ENCODE measurements around the gene EXOSC9. TPM values are rescaled to one million over a fixed set of nuclear protein-coding genes. Genes with fewer than 3 reads are reported as not detected.

Gene EXOSC9
- total RNA-seq, 1 experiment from 2014 or later: 69.1 TPM

- no peak overlapping the region for H4K91ac ChIP-seq (ENCODE audit: insufficient read length, low read depth, low read length)
- Mint-ChIP-seq H3K36me3 (ENCODE audit: insufficient read depth in 1 of 3, low read depth in 3 of 3) (peaks cover 0 to 8% (median 4%) of the 10 kb centered on the region in 3 experiments; a peak in 4 of 7 replicates), H3K9me3 (no peaks in the 10 kb centered on the region), H3K4me3 (no peak overlapping the region), H3K27ac (no peak overlapping the region), H3K27me3 (ENCODE audit: low read depth) (no peaks in the 10 kb centered on the region), H3K4me1 (no peaks in the 10 kb centered on the region)
- H2BK12ac ChIP-seq (ENCODE audit: insufficient read length, low read depth, low read length): no peak overlapping the region
- H3K14ac ChIP-seq (ENCODE audit: insufficient read depth, low read length): no peak overlapping the region
- no peaks in the 10 kb centered on the region for H3K4me1 ChIP-seq (ENCODE audit: insufficient read depth, low read length)
- no CpG with 5 or more reads among the region's 6 CpGs for WGBS (ENCODE audit: extremely low coverage, insufficient read length, low lambda C conversion rate)
- H2BK5ac ChIP-seq (ENCODE audit: insufficient read length, low read length): no peak overlapping the region
- H3K27ac ChIP-seq (ENCODE audit: insufficient read length, low read depth, low read length): no peak overlapping the region
- no peaks in the 10 kb centered on the region for H3K27me3 ChIP-seq (ENCODE audit: insufficient read depth, low read length)
- H3K4ac ChIP-seq (ENCODE audit: low read depth, low read length): no peak overlapping the region
- no peak for TF ChIP-seq CTCF (conservative IDR thresholded peaks at IDR 0.05)
- H2BK20ac ChIP-seq (ENCODE audit: low read depth, low read length, poor library complexity, severe bottlenecking): no peak overlapping the region
- no peaks in the 10 kb centered on the region for H3K79me1 ChIP-seq (ENCODE audit: insufficient read depth, low read depth, low read length, poor library complexity, severe bottlenecking)
- no peak overlapping the region for H4K8ac ChIP-seq (replicated peaks; ENCODE audit: insufficient read length, low read depth, low read length)
- no peaks in the 10 kb centered on the region for H3K79me2 ChIP-seq (ENCODE audit: insufficient read depth, low read length)
- no peak overlapping the region for H3K18ac ChIP-seq (ENCODE audit: insufficient read length, low read depth, low read length)
- H2AFZ ChIP-seq (ENCODE audit: low read length): no peak overlapping the region
- H2BK15ac ChIP-seq (ENCODE audit: low read depth, low read length): no peak overlapping the region
- H4K5ac ChIP-seq (ENCODE audit: insufficient read length, low read depth, low read length): no peak overlapping the region
- no peaks in the 10 kb centered on the region for H3K9me3 ChIP-seq (ENCODE audit: control insufficient read depth, low read depth, low read length)
- no peak overlapping the region for H3K4me2 ChIP-seq (ENCODE audit: insufficient read depth, insufficient read length, low read length)
- no peaks in the 10 kb centered on the region for H3K23me2 ChIP-seq (ENCODE audit: insufficient read length, low read depth, low read length, poor library complexity, severe bottlenecking)
- H3K9ac ChIP-seq (ENCODE audit: extremely low read depth, insufficient read length, low read length): no peak overlapping the region
- H3K23ac ChIP-seq (ENCODE audit: insufficient read length, low read depth, low read length): no peak overlapping the region
- no peak overlapping the region for H2BK120ac ChIP-seq (ENCODE audit: low read depth, low read length, poor library complexity, severe bottlenecking)
- H4K20me1 ChIP-seq (ENCODE audit: control insufficient read depth, insufficient read depth, insufficient read length): no peaks in the 10 kb centered on the region
- DNase-seq: no peak
- no peak overlapping the region for H2AK5ac ChIP-seq (ENCODE audit: insufficient read length, low read length)
- no peak overlapping the region for H3T11ph ChIP-seq (ENCODE audit: low read length)
- no peak overlapping the region for H3K56ac ChIP-seq (ENCODE audit: insufficient read length, low read depth, low read length)
Observed at GRCh38 chr4:121846662-121847061, 45.5 kb downstream of the EXOSC9 start.

All from H9 (cell line).